Omental fat pad (tissue), 4 donors: ENCODE results near the gene USP4. TPM values are rescaled to one million over a fixed set of nuclear protein-coding genes. Genes with fewer than 3 reads are reported as not detected.
A peak's percentile ranks its signal among the peaks of the same experiment; 100 is the strongest.
"Not testable (repeated sequence)": the region's sequence is repeated elsewhere in the genome, so short reads cannot be mapped to it uniquely, and the experiment has no call there.

Source experiments
- ATAC-seq: fragments of 150-250 bp; one replicate; pipeline ENCODE4 v1.9.1; 2016; ENCODE audit warnings: mild to moderate bottlenecking, moderate library complexity; ENCODE audit not compliant: low FRiP score
- DNase-seq: peaks from one replicate; pipeline ENCODE4 v3.0.0-alpha.2; 2019; ENCODE audit warnings: low spot score
- CTCF ChIP-seq, 3 donors: fragments of 450-650 bp; IDR thresholded peaks; one replicate each; pipeline ENCODE4 v1.5.1; 2016 to 2017; ENCODE audit warnings: antibody characterized with exemption in 3 of 3, mild to moderate bottlenecking in 3 of 3, moderate library complexity in 2 of 3
- total RNA-seq, 4 donors: library from RNA; depleted of rRNA; stranded (reverse); fragments of >200 nt; gene quantifications; one replicate each; pipeline ENCODE4 v1.1.0, GENCODE V29; 2016

Gene USP4
- total RNA-seq, 4 donors from 2014 or later: 17.3 to 43.3 (median 34.6) TPM

GRCh38 chr3:49349348-49350114 lies 9.7 kb upstream of the USP4 start:
- DNase-seq (no peak), ATAC-seq (no peak)
- no peak for TF ChIP-seq CTCF (IDR thresholded peaks at IDR 0.05)

GRCh38 chr3:49348361-49348760 lies 8.5 kb upstream of the USP4 start:
- not testable (repeated sequence) for ATAC-seq, DNase-seq

GRCh38 chr3:49346797-49347251 lies 7.0 kb upstream of the USP4 start:
- DNase-seq: no peak
- TF ChIP-seq CTCF (IDR thresholded peaks at IDR 0.05): no peak

GRCh38 chr3:49343163-49343562 lies 3.3 kb upstream of the USP4 start:
- ATAC-seq: no peak
- no peak for DNase-seq
- TF ChIP-seq CTCF (IDR thresholded peaks at IDR 0.05): no peak

More at GRCh38 chr3:49346797-49347251, 7.0 kb upstream of the USP4 start:
- ATAC-seq: no peak

- TF ChIP-seq CTCF (IDR thresholded peaks at IDR 0.05): no peak
- ATAC-seq (no peak), DNase-seq (no peak)
Measured at GRCh38 chr3:49341996-49342395, 2.1 kb upstream of the USP4 start.

- no peak for DNase-seq
- no peak for TF ChIP-seq CTCF (IDR thresholded peaks at IDR 0.05)
- ATAC-seq: peak; percentile 54
Measured at GRCh38 chr3:49339581-49339940, 292 bp downstream of the USP4 start.

GRCh38 chr3:49333916-49334633 lies 5.8 kb downstream of the USP4 start:
- no peak for TF ChIP-seq CTCF (IDR thresholded peaks at IDR 0.05)
- no peak for DNase-seq
- ATAC-seq: no peak
